Measurements from ENCODE around the gene UBAC2.
"Not testable (repeated sequence)": the region's sequence is repeated elsewhere in the genome, so short reads cannot be mapped to it uniquely, and the experiment has no call there.

UBAC2 gene

DNA sequence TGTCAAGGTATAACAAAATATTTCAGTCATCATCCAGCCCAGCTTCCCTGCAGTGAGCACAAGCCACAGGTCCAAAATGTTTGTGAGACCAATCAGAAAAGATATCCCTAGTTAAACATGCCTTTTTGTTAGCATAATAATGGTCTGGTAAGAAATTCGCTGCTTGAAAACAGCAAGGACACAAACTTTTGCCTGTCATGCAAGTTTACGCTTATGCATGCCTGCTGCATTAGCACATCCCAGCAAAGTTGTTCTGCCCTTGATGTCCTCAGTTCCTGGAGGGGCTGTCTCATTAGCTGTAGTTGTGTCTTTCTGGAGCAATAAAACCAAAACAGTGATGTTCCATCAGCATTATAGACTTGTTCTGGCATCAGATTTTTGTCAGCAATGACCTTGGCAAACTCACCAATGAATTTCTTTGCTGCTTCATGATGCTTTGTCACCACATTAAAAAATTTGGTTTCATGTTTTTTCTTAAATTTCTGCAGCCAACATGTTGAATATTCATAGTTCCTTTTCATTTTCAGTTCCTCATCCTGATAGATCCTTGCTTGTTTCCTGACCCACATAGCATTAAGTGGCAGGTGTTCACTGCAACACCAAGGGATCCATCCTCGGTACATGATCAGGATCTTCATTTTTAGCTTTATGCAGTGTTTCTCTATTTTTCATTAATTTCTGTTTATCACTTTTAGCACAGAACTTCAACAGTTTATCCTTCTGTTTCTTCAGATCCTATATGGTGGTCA, 178.5 kb downstream of the UBAC2 start:
- DNase-seq (ENCODE audit: low read depth in 2 of 2) = no peak

DNA sequence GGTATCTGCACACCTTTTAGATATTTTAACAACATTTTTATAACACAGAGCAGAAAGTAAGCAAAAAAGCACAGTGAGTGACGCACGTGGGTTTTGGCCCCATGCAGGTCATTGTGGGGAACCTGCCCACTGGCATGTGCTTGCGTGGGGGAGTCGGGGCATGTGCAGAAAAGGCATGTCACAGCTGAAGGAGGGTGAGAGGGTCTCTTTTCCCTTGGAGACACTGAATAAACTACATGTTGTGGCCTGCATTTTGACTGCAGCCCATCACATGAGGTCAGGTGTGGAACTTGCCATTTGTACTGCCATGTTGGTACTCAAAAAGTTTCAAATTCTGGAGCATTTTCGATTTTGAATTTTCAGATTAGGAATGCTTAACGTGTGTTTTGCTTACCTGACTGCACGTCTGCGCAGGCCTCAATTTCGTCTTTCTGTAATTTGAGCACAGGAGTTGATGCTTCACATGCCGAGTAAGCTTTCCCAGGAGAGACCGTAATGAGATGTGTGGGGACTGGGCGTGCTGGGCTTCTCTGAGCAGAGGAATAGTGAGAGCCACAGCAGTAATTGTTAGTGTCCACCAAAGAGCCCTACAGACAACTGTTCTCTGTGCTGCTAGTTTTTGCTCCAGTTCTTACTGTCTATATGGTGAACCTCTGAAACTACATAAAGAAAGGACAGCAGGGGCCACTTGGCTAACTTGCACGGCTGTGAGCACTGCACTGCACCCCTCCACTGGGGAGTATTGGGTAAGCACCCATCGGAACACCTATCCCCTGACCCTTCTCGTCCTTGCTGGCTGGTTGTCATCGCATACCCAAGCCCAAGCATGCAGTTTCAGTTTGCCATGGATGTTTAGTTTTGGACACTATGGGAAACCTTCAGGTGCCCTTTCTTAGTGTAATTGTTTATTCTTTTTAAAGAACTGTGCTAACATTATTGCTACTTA, 179.5 kb downstream of the UBAC2 start:
- no peak for DNase-seq (ENCODE audit: low read depth in 2 of 2)

DNA sequence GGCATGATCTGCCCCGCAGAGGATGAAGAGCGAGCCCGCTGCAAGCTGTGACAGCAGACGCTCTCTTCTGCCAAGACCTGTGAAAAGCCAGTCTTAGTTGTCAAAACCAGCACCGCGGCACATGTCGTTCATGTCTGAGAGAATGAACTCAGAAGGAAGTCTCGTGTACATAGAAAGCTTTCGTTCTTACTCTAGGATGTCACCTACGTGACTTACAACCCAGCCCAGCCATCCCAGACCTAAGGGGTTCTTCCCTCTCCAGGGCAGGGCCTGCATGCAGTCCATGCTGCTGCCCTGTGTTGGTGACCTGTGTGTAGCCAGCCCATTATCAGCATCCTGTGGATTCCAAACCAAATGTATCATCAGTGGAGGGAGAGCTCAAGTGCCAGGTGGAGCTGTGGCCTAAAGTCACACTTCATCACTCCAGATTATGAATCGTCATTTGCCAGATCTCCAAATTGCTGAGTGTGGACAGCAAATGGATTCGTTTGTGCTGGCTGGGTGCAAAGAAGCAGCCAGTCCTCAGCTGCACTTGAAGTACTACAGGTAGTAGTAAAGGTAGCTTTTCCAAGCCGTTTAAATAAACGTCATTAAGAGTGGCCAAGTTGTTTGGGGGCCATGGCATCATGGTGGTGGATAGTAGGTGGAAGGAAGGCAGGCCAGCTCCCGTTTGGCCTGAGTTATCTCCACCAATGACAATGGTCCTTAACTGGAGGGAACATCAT, 180.4 kb downstream of the UBAC2 start:
- DNase-seq (ENCODE audit: low read depth in 2 of 2) = peak in 1 of 2 donors; percentile 42

DNA sequence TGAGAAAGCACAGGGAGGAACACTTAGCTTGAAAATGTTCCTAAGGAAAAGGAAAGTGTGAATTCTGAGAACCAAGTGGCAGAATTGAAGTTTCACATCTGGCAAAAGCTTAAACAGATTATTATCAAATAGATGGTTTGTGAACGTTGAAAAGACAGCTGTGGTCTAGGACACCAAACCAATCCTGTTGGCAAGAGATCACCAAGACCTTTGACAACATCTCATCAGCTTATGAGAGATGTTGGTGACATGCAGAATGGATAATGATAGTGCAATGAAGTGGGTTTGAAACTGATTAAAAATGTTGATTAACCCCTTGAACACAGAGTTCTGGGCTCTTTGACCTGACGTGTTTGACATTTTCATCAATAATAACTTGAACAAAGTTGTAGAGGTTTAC, 181.1 kb downstream of the UBAC2 start:
- no peak for DNase-seq (ENCODE audit: low read depth in 2 of 2)

DNA sequence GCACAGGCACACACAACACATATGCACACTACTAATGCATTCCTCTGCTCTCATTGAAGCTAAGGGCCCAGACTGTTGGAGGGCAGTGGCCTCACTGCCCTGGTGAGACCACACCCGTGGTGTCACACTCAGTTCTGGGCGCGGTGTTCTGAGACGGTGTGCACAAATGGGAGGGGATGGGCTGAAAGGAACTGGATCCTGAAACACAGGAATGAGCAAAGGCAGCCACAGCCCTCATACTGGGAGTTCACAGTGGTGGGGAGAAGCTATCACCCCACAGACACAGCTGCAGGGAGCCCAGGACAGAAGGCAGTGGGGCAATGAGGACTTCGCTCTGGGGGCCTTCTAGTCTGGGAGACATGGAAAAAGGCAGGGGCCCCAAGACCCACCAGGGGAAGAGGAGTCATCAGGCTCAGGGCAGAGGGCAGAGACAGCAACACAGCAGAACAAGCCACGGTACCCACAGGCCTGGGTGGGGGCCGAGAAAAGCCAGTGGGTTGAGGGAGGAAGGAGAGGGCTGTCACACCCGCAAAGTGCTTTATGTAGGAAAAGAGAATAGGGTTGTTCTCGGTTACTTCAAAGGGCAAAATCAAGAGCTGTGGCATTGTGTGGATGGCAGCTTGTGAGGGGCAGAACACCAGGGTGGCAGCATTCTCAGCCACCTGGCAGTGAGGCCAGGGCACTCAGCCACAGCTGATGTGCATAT, 181.9 kb downstream of the UBAC2 start:
- no peak for DNase-seq (ENCODE audit: low read depth in 2 of 2)

DNA sequence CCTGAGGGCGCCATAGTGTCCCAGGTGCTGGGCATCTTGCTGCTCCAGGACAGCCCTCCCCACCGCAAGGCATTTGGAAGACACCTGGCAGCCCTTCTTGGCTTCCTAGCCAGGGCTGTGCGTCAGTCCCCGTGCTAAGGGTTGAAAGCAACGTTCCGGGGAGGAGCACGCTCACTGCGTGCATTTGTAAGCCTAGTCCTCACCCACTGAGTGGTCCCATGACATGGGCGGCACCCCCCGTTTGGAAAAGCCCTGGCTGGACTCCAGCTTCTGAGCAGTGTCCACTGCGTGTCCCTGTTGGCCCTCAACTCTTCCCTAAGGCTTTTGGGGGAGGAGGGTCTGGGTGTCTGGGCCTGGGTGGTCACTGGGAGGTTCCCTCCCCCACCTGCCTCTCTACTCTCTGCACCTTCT, 182.9 kb downstream of the UBAC2 start:
- no peak for DNase-seq (ENCODE audit: low read depth in 2 of 2)

DNA sequence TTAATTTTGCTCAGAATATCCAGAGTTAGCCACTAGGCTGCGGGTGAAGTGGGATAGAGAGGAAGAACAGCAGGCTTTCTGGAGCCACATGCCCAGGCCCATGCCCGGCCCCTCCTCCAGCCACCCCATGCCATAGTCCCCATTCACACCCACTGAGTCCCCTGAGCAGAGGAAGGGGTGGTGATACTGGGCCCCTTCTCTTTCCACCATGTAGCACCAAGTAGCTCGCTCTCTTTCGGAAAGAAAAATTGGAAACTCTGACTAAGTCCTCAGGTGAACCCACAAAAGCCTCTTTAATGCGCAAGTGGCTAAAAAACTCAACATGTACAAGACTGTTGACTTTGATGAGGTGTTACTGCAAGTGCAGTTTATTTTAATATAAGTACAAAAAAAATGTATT, 183.3 kb downstream of the UBAC2 start:
- no peak for DNase-seq (ENCODE audit: low read depth in 2 of 2)

DNA sequence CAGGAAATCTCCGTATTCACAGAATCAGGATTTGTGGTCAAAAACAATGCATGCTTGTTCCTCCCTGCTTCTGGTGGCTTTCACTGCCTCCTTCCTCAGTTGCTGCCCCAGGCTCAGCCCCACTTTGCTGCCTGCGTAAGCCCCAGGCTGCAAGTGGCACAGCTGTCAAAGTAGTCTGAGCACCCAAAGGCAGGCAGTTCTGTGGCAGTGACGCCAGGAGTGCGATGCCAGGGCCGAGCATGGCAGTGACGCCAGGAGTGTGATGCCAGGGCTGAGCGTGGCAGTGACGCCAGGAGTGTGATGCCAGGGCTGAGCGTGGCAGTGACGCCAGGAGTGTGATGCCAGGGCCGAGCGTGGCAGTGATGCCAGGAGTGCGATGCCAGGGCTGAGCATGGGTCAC, 183.8 kb downstream of the UBAC2 start:
- no peak for DNase-seq (ENCODE audit: low read depth in 2 of 2)

DNA sequence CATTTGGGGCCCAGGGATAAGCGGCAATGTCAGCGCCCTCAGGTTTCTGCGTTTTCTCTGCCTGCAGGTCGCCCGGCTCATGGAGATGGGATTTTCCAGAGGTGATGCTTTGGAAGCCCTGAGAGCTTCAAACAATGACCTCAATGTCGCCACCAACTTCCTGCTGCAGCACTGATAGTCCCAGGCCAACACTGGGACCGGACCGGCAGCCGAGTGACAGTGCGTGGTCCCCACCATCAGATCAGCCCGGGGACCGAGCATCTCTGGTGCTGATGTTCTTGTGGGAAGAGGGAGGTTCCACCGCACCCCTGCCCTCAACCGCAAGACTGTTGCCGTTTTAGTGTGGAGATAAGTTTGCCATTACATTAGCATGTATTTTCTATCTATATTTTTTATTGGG, 184.5 kb downstream of the UBAC2 start:
- no peak for DNase-seq (ENCODE audit: low read depth in 2 of 2)

DNA sequence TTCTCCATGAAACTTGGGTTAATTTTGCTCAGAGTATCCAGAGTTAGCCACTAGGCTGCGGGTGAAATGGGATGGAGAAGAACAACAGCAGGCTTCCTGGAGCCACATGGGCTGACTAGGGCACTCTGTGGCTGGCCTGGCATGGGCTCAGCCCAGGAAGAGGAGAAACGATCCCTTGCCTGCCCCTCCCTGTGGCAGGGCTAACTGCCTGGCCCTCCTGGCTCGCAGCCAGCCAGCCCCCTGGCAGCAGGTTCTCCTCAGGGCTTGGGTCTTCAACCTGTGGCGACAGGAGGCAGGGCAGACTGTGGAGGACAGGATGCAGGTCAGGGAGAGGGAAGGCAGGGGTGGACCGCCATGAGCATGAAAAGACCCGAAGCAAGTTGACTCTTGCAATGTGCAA, 185.3 kb downstream of the UBAC2 start:
- DNase-seq (ENCODE audit: low read depth in 2 of 2) = no peak

DNA sequence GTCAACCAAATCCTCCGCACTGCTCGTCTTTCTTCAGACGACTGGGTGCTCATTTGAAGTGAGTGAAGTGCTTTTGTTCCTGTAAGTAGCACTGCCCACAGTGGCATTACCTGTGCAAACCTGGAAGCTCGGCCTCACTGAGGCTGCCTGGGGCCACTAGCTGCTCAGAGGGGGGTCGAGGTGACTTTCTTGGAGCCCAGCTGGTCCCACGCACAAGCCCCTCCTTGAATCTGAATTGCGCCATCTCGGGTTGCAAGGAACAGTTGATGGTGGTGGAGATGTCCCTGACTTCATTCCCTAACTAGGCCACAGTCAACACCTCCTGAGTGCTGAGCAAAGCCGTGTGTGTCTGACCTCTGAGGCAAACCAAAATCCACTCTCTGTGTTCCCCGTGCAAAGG, 185.8 kb downstream of the UBAC2 start:
- no peak for DNase-seq (ENCODE audit: low read depth in 2 of 2)

DNA sequence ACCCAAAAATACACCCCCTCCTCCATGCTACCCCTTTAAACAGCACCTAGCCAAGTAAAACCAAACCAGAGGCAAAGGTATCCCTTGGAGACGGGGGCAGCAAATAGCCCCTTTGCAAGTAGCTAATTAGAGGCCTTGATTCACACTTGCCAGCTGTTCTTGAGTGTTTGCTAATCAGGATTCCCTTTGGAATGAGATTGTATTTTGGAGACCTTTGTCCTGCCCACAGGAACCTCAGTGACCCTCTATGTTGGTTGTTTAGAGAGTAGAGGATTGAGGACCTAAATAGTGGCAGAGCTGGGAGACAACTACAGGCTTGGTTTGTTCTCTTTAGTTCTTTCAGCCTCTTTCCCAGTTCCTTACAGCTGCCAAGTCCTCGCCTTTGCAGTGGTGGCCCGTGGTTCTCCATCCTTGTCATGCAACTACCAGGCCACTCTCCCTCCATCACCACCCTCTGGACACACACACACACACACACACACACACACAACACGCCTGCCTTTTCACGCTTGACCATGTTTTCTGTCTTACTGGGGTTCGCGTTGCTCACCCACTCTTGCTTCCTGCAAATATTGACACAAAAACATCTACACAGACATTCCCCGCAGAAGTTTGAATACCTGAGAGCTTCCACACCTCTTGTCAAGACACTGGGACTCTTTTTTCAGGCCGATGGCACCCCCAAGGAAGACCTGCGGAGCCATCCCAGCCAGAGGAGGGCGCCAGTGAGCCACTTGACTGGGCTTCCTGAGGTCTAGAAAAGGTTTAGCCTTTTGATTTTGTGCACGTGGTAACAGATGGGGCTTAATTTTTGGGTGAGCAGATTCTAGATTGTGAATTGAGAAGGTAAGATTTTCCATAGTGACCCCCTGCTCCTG, 186.5 kb downstream of the UBAC2 start:
- peak; percentile 64 to 83 for DNase-seq (ENCODE audit: low read depth in 2 of 2)

DNA sequence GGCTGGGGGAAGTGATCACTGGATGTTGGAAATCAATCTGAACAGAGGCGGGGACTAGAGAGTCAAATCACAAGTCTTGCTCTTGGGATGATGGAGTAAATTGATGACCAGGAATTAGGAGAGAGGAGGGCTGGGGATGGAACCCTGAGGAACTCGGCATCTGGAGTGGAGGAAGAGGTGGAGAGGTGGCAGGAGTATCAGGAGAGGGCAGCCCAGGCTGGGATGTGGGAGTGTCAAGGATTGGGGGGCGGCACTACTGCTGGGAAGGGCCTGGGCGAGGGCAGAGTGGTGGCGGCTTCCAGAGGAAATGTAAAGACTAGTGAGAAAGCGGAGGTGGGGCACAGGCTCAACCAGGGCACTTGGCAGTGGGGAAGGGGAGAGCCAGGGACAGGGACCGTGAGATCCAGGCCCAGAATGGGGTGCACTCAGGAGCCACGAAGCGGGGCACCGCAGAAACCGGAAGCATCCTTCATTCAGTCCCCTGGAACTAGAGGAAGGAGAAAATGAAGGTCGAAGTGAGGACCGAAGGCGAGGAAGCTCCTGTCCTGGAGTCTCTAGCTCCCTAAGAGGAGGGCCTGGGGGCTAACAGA, 187.8 kb downstream of the UBAC2 start:
- no peak for DNase-seq (ENCODE audit: low read depth in 2 of 2)

DNA sequence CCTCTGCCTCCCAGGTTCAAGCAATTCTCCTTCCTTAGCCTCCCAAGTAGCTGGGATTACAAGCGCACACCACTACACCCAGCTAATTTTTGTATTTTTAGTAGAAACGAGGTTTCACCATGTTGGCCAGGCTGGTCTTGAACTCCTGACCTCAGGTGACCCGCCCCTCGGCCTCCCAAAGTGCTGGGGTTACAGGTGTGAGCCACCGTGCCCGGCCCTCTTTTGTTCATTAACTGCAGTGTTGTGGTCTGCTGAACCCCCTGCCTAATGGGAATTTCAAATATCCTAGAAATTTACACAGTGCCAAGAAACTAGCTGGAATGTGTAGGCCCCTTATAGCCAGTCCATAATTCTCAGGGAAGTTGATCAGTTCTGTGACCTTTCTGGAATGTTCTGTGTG, 188.4 kb downstream of the UBAC2 start:
- DNase-seq (ENCODE audit: low read depth in 2 of 2) = not testable (repeated sequence)

DNA sequence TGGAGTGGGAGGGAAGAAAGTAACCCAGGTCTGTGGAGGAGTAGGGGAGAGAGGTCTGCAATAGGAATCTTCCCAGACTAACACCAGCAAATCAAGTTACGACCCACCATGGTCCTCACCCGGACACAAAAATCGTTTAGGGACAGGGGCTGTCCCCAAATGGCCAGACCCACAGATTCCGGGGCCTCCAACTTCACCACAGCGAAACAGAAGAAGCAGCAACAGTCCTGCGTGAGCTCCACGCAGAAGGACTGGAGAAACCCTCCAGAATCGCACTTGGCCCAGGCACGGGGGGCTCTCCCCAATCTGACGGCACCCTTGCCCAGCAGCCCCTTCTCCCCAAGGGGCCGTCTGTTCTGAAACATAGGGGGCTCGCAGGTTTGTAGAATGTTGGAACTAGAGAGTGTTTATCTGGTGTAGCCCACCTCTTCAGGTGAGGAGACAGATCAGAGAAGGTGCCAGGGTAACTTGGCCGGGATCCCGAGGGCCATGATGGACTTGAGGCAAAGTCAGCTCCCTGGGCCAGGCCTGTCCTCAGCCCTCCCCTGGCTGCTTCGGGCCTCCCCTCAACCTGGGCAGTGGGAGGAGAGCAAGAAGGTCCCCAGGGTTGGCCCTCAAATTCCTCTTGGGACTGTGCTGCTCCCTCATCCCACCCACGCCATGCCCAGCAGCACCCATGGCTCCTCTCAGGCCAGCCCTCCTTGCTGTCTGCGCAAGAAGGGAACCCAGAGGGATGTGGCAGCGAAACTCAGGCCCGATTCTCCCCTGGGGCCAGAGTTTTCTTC, 189.1 kb downstream of the UBAC2 start:
- DNase-seq (ENCODE audit: low read depth in 2 of 2) = no peak

DNA sequence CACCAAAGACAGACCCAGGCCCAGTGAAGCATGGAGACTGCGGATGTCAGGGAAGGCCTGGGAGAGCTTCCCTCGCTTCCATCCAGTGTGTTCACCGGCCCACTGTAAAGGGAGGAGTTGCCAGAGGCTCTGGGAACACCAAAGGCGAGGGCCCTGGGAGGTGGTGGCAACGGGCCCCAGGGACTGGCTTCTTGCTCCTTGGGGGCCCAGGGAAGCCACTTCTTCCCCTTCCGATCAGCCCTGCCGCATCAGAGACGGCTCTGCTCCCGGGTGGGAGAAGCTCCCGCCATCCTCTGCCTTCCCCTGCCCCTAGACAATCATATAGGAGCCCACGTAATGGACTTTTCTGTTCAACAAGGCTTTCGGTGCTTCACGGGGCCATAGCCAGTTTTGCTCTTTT, 189.9 kb downstream of the UBAC2 start:
- DNase-seq (ENCODE audit: low read depth in 2 of 2) = no peak

DNA sequence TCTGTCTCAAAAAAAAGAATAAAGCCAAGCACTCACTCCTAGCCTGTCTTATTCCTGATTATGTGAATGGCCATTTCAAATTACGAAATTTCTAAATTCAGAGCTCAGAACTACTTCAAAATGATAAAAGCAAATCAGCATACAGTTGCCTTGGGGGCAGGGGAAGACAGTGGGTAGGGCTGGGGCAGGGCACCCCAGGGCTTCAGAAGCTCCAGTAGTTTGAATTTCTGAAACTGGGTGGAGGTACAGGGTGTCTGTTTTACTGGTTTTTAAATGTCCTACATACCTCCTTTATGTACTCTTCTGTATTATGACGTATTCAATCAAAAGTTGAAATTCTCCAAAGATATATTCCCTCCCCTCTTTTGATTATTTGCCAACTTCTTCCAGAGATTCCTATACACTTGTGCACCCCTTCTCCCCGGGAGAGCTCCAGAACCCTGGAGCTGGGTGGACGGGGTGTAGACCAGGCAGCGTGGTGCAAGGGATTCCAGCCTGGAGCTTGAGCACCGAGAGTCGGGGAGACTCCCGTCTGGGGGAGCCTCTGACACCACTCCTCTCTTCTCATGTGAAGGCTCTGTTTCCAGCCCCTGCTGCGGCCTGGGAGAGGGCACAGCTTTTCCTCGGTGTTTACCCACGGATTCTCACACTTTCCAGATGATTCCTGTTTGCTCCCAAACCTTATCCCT, 191.3 kb downstream of the UBAC2 start:
- DNase-seq (ENCODE audit: low read depth in 2 of 2) = no peak

DNA sequence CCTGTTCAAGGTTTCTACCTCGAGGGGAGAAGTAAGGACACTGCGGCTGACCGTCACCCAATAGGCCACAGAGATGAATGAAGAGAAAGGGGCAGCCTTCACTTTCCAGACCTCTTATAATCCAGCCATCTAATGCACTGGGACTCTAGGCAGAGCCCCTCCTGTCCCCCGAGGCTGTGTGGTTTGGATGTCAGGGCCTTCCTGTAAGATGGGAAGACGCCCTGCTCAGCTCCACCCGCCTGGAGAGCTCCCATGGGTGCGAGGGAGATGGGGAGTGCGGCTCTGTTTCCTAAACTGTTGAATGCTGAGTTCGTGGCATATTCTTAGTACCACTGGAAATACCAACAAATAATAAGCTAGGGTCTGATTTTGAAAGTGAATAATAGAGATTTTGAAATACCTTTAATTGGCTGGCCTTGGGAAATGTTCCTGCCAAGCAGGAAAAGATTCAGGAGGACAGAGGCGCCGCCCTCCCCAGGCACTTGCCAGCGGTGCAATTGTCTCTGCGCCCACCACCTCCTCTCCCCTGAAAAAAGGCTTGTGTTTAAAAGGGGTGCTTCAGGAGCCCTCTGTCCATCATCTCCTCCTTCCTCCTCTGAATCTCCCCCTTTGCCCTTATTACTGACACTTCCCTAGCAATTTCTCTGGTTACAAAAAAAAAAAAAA, 191.9 kb downstream of the UBAC2 start:
- DNase-seq (ENCODE audit: low read depth in 2 of 2) = no peak
